Cerebellar cortex (tissue), 1 donor: Measurements from ENCODE around the gene TRIM40.
"Not testable (repeated sequence)": the region's sequence is repeated elsewhere in the genome, so short reads cannot be mapped to it uniquely, and the experiment has no call there.

Experiments
- DNase-seq: peaks from one replicate; pipeline ENCODE4 v3.0.0-alpha.2; 2015; ENCODE audit warnings: low spot score

The TRIM40 gene

GRCh38 chr6:30113841-30114240, 22.1 kb upstream of the TRIM40 start:
- no peak for DNase-seq

- DNase-seq = no peak
Observed at GRCh38 chr6:30116724-30117123, 19.2 kb upstream of the TRIM40 start.

GRCh38 chr6:30118691-30119090, 17.2 kb upstream of the TRIM40 start:
- not testable (repeated sequence) for DNase-seq

GRCh38 chr6:30121446-30122366, 14.2 kb upstream of the TRIM40 start:
- DNase-seq = no peak

- no peak for DNase-seq
Observed at GRCh38 chr6:30122515-30122914, 13.4 kb upstream of the TRIM40 start.

- DNase-seq = peak; percentile 15
Observed at GRCh38 chr6:30127238-30128093, 8.5 kb upstream of the TRIM40 start.

- DNase-seq = no peak
Observed at GRCh38 chr6:30129265-30130178, 6.4 kb upstream of the TRIM40 start.

- no peak for DNase-seq
Observed at GRCh38 chr6:30130179-30130679, 5.7 kb upstream of the TRIM40 start.

- peak; percentile 89 for DNase-seq
Observed at GRCh38 chr6:30130887-30131862, 4.8 kb upstream of the TRIM40 start.

- no peak for DNase-seq
Observed at GRCh38 chr6:30131947-30132497, 3.9 kb upstream of the TRIM40 start.

- DNase-seq = no peak
Observed at GRCh38 chr6:30135147-30135546, 793 bp upstream of the TRIM40 start.

GRCh38 chr6:30136570-30137286, 788 bp downstream of the TRIM40 start:
- DNase-seq = no peak

- not testable (repeated sequence) for DNase-seq
Observed at GRCh38 chr6:30140240-30140639, 4.3 kb downstream of the TRIM40 start.

GRCh38 chr6:30142665-30143064, 6.7 kb downstream of the TRIM40 start:
- no peak for DNase-seq

- no peak for DNase-seq
Observed at GRCh38 chr6:30143780-30144179, 7.8 kb downstream of the TRIM40 start.

- no peak for DNase-seq
Observed at GRCh38 chr6:30144811-30145210, 8.9 kb downstream of the TRIM40 start.

- no peak for DNase-seq
Observed at GRCh38 chr6:30145818-30146217, 9.9 kb downstream of the TRIM40 start.

GRCh38 chr6:30147096-30147495, 11.2 kb downstream of the TRIM40 start:
- DNase-seq = no peak

GRCh38 chr6:30149234-30149633, 13.3 kb downstream of the TRIM40 start:
- no peak for DNase-seq
